HG02623 (cell line): Measurements from ENCODE around the gene SP1.
"Not testable (repeated sequence)": the region's sequence is repeated elsewhere in the genome, so short reads cannot be mapped to it uniquely, and the experiment has no call there.

Source experiments
- ATAC-seq: cut with Tn5 transposase; IDR thresholded peaks from one replicate; pipeline ENCODE4 v1.9.1; 2021; ENCODE audit warnings: moderate library complexity; ENCODE audit not compliant: unreplicated experiment

SP1 gene

DNA sequence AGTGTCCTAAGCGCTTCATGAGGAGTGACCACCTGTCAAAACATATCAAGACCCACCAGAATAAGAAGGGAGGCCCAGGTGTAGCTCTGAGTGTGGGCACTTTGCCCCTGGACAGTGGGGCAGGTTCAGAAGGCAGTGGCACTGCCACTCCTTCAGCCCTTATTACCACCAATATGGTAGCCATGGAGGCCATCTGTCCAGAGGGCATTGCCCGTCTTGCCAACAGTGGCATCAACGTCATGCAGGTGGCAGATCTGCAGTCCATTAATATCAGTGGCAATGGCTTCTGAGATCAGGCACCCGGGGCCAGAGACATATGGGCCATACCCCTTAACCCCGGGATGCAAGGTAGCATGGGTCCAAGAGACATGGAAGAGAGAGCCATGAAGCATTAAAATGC, 31.0 kb downstream of the SP1 start:
- no peak for ATAC-seq

DNA sequence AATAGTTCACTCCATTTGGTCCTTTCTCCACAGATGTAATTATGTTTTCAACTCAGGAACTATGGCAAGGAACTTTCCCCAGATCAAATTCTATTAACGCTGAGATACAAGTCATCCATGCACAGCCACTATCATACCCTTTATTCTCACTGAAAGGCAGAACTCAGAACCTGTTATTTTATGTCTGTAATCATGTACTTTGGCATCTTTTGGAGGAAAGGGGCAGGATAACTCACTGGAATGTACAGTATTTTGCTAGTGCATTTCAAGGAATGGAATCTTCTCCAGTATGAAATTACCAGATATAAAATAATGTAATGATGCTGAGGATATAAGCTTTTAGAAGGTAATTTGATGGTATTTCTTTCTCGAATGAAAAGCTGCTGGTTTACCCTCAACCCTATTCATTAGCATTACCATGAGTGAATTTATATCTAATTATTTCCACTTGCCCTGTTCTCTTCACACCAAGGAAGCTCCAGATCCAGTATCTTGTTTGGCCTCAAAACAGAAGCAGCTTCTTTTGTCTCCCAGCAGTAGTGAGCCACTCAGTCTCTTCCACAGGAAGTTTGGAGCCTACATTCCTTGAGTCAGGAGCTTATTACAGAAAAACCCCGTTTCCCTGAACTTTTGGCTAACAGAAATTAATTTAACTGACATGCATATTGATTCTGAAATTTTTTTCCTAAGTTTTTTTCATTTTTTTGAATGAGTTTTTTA, 33.7 kb downstream of the SP1 start:
- ATAC-seq: no peak

DNA sequence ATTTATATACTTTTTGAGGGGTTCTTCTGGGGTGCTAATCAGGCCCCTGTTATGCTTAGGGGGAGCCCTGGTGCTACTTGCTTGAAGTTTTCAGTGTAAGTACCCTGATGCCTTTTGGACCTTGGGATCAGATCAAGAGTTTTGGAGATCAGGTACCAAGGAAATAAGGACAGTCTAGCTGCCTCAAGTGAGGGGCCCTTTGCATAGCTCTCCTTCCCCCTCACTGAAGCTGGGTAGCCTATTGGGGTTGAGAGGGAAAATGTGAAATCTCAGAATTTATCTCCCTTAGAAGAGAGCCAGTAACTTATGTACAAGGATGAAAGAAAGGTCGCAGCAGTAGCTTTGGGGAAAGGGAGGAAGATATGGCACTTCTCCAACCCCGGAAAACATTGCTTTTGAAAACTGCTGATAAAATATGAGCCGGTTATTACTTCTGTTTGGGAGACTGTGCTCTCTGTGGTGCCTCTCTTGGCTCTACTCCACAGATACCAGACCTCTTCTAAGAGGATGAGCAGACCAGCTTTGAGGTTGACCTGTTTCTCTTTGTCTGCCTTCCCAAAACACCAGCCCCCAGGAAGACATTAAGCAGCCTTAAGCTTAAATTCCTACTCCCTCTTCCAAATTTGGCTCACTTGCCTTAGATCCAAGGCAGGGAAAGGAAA, 34.9 kb downstream of the SP1 start:
- no peak for ATAC-seq

DNA sequence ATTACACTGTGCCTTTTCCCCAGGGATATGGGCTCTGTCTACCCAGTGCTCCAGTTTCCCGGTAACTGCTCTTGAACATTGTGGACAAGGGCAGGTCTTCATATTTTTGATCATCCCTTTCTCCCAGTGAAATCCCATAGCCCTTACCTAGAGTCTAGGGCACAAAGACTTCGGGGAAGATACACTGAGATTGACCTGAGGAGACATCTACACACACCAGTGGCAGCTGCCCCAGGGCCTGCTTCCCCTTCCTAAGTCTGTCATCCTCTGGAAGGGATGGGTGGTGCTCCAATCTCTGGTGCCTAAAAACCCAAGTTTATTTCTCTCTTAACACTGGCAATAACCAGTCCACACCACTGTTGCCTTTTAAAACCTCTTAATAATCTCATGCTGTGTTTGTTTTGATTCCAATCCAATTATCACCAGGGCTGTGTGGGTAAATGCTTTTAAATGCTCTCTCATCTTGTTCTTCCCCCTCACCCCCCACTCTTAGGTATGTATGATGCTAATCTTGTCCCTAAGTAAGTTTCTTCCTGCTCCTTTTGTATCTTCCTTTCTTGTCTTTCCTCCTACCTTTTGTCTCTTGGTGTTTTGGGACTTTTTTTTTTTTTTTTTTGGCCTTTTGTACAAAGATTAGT, 35.9 kb downstream of the SP1 start:
- not testable (repeated sequence) for ATAC-seq

DNA sequence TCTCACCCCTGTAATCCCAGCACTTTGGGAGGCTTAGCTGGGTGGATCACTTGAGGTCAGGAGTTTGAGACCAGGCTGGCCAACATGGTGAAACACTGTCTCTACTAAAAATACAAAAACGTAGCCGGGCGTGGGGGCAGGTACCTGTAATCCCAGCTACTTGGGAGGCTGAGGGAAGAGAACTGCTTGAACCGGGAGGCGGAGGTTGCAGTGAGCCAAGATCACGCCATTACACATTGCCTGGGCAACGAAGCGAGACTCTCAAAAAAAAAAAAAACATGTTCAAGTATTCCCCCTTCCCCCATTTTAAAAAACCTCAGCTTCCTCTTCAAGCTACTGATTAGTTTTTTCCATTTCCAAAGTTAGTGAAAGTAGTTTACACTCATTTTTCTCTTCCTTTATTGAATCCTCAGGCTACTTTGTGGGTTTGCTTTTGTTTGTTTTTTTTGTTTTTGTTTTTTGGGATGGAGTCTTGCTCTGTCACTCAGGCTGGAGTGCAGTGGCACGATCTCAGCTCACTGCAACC, 37.4 kb downstream of the SP1 start:
- not testable (repeated sequence) for ATAC-seq

DNA sequence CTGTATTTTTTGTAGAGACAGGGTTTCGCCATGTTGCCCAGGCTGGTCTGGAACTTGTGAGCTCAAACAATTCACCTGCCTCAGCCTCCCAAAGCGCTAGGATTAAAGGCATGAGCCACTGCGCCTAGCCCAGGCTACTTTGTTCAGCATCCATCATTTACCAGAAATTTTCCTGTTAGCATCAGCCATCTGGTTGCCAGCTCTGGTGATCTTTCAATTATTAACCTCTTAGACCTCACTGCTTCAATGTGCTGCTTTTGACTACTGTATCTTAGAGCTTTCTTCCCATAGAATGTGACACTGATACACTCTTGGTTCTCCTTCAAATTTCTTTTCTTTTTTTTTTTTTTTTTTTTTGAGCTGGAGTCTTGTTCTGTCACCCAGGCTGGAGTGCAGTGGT, 38.2 kb downstream of the SP1 start:
- no peak for ATAC-seq

DNA sequence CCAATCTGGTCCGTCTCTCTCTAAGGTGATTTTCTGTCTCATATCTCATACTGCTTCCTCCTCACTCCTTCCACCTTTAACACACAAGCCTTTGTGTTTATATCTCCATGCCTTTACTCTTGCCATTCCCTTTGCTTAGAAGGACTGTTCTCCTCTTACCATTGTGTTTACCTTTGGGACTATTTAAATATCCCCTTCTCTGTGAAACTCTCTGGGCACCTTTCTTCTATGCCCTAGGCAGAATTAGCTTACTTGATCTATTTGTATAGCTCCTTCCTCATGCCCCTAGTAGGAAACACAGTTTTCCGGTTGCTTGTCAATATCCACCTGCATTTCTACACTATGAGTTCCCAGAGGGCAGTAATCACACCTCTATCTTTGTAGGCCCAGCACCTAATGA, 39.8 kb downstream of the SP1 start:
- ATAC-seq: no peak

DNA sequence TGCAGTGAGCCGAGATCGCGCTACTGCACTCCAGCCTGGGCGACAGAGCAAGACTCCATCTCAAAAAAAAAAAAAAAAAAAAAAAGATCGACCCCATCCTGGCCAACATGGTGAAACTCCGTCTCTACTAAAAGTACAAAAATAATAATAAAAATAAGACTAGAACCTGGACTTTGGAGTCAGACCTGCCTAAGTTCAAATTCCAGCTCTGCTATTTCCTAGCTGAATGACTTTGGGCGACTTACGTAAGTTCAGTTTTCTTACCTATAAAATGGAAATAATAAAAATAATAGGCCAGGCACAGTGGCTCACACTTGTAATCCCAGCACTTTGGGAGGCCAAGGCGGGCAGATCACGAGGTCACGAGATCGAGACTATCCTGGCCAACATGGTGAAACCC, 42.3 kb downstream of the SP1 start:
- ATAC-seq: not testable (repeated sequence)

DNA sequence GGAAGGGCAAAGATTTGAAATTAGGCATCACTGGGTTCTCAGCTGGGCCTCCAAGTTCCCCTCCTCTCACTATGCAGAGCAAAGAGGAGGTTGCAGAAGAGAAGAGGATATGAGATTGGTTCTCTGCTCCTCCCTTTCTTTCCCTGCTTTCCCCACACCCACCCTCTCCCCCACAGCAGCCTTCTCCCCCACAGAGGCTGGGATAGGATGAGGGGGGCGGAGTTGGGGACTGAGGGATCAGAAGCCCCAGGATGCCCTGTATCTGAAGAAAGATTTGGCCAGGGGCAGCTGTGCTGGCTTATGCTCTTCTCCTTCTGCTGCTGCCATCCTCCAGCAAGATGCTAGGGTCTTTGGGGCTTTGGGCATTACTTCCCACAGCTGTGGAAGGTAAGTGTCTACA, 43.6 kb downstream of the SP1 start, which contains the start of gene AMHR2:
AMHR2 (plus strand) TSS at position 259 of the 400 bp plus-strand sequence; CDS start at position 339, 80 bp downstream.
- ATAC-seq: no peak

DNA sequence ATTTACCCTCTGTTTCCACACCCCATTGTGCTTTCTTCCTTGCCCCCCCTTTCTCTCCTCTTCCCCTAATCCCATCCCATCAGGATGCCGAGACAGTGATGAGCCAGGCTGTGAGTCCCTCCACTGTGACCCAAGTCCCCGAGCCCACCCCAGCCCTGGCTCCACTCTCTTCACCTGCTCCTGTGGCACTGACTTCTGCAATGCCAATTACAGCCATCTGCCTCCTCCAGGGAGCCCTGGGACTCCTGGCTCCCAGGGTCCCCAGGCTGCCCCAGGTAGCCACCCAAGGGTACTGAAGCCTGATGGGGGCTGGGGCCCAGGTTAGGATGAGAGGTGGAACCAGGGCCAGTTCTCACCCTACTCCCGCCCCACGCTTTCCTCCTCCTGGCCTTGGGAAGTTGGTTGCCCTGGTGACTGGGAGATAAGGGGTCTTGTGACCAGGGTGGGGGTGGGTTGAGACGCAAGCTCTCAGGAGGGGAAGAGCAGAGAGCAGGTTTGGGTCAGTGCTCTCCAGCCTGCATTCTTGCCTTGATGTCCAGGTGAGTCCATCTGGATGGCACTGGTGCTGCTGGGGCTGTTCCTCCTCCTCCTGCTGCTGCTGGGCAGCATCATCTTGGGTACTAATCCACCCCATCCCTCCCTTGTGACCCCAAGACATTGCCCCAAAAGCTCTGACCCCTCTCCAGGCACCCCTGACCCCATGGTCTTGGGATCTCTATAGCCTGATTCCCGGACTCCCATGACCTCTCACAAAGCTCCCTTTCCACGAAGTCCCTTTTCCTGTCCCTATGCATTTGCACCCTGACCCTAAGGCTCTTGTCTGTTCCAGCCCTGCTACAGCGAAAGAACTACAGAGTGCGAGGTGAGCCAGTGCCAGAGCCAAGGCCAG, 44.9 kb downstream of the SP1 start:
- no peak for ATAC-seq

DNA sequence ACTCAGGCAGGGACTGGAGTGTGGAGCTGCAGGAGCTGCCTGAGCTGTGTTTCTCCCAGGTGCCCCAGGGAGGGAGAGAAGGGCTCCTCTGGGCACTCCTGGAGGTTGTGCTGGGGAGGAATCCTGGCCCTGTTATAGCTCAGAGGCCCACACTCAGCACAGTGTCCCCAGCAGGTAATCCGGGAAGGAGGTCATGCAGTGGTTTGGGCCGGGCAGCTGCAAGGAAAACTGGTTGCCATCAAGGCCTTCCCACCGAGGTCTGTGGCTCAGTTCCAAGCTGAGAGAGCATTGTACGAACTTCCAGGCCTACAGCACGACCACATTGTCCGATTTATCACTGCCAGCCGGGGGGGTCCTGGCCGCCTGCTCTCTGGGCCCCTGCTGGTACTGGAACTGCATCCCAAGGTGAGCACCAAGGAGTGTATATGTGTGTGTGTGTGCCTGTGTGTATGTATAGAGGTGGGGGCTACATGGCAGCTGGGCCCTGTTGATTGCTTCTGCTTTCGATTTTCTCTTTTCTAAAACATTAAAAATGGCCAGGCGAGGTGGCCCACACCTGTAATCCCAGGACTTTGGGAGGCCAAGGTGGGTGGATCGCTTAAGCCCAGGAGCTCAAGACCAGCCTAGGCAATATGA, 45.7 kb downstream of the SP1 start:
- no peak for ATAC-seq

DNA sequence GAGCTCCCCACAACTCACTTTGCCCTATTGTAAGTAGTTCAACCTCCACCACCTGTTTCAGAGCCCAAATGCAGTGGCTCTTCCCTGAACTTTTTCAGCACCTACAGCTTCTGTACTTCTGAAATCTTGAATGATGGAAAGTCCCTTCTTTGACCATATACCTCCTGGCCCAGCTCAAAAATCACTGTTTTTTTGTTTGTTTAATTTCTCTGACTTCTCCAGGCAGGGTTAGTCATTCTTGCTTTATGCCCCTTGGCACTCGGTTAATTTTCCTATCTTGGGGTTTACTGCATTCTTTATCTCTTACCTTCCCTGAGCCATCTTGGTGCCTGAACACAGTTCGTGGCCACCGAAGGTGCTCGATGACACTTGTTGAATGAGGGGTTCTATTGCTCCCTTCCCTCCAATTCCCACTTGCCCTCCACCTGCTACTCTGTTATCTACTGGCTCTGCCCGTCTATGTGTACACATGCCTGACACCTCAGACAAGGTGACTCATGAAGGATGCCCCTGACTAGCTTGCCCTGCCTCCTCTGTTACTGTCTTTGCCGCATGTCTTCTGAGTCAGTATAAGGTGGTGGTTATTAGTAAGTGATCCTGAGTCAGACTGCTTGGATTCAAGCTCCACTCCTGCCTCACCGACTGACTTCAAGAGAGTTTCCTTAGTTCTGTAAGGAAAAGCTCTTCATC, 48.1 kb downstream of the SP1 start:
- no peak for ATAC-seq

DNA sequence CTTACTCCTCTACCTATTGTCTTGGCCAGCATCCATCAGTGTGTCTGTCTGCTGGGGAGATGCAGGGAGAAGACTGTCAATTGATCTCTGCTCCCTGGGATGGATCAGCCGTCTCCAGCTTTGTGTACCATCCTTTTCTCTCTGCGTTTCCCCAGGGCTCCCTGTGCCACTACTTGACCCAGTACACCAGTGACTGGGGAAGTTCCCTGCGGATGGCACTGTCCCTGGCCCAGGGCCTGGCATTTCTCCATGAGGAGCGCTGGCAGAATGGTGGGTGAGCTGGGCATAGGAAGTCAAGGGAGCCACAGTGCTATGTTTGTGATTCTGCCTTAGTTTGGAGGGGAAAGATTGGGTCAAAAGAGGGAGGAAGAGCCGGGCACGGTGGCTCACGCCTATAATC, 48.8 kb downstream of the SP1 start:
- no peak for ATAC-seq

DNA sequence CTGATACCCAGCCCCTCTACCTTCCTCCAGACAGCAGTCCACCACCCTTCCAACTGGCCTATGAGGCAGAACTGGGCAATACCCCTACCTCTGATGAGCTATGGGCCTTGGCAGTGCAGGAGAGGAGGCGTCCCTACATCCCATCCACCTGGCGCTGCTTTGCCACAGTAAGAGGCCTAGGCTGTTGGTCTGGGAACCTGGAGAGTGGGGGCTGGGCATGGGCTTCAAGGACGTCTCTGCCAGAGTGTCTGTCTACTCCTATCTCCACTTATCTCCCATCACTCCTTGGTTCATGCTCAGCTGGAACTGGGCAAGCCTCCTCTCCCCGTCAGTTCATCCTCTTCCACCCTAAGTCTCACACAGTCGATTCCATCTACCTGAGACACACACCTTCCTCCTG, 50.1 kb downstream of the SP1 start:
- ATAC-seq: no peak

DNA sequence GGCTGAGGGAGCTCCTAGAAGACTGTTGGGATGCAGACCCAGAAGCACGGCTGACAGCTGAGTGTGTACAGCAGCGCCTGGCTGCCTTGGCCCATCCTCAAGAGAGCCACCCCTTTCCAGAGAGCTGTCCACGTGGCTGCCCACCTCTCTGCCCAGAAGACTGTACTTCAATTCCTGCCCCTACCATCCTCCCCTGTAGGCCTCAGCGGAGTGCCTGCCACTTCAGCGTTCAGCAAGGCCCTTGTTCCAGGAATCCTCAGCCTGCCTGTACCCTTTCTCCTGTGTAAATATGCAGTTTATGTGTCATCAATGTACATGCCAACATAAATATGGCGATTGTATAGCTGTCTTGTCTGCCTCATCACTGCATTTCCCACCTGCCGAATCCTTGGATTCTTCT, 51.2 kb downstream of the SP1 start:
- ATAC-seq: no peak

DNA sequence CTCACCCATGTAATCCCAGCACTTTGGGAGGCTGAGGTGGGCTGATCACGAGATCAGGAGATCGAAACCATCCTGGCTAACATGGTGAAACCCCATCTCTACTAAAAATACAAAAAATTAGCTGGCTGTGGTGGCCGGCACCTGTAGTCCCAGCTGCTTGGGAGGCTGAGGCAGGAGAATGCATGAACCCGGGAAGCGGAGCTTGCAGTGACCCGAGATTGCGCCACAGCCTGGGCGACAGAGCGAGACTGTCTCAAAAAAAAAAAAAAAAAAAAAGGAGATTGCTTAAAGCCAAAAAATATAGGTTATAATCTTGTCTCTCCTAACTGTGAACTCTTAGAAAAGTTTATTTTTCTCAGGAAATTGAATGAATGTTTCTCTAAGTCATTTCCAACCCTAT, 55.4 kb downstream of the SP1 start:
- not testable (repeated sequence) for ATAC-seq

DNA sequence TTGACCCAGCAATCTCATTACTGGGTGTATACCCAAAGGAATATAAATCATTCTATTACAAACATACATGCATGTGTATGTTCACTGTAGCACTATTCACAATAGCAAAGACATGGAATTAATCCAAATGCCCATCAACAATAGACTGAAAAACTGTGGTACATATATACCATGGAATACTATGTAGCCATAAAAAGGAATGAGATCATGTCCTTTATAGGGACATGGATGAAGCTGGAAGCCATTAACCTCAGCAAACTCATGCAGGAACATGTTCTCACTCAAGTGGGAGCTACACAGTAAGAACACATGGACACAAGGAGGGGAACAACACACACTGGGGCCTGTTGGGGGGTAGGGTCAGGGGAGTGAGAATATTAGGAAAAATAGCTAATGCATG, 59.6 kb downstream of the SP1 start:
- not testable (repeated sequence) for ATAC-seq

DNA sequence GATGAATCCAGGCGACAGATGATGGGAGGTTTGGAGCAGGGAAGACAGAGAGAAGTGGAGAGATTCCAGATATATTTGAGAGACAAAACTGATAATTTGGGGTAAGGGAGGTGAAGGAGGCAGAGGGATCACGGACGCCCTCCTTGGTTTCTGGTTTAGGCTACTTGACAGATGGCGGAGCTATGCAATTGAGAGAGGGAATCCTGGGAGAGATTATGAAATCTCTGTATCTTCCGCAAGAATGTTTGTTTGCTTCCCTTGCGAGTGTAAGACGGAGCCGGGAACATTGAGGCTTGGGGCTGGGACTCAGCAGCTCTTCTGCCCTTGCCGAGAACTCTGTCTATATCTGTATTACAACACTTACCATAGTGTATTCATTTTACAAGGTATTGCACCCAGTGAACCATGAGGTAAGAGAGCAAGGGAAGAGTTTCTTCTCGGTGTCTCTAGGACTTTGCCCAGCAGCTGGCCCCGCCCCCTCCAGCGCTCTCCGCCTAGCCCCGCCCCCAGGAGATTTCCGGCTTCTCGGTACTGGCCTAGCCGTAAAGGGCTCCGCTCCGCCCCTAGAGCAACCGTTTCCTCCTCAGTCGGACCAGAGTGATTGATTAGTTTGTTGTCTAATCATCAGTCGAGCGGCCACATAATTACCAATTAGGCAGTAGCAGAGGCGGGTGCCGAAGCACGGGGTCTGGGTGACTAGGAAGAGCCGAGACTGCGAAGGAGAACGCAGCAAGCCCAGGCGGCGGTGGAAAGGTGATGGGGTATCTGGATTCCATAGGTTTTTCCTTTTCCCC, 61.3 kb downstream of the SP1 start, which contains the start of gene PRR13:
PRR13 (plus strand) TSS at position 695 of the 794 bp plus-strand sequence. CDS start 981 bp downstream, outside the sequence.
- peak; percentile 98 for ATAC-seq

DNA sequence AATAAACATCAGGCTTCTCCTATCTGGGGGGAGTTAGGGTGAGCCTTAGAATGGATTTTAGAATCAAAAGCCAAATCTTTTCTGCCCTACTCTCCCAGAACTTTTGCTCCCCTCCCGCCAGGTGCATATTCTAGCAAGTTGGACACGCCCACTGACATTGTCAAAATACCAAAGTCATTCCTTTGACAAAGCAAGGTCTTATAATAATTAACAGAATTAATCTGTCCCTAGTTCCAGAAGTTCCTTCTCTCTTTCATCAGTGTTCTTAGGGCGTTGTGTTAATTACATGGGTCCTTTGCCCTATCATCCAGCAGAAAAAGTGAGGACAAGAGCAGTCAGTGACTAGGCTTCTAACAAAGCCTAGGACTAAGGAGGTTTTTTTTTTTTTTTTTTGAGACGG, 64.0 kb downstream of the SP1 start:
- no peak for ATAC-seq
